ENCODE data around the gene TRIM62. TPM values are rescaled to one million over a fixed set of nuclear protein-coding genes. Genes with fewer than 3 reads are reported as not detected.

Gene TRIM62
- total RNA-seq, 4 donors from 2014 or later: 6.0 to 9.9 (median 6.9) TPM

DNA sequence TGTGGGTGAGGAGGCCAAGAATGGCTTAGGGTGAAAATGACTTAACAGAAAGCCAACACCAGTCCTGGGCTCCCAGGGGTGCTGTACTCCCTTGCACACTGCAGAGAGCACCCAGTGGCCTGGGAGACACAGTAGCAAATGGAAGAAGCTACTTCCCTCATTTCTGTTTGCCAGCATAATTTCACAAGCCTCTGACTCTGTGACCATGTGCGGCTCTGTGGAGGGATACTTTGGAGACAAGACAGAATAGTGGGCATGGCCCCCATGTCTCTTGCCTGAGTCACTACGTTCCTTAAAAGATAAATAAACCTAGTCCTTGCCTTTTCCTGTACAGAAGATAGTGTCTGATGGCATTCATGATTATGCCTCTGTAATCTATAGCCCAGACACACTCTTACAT is 38.1 kb downstream of the TRIM62 start:
- no peaks in the 10 kb centered on the region for H3K27me3 ChIP-seq
- peaks cover 0 to 12% of the 10 kb centered on the region in 2 donors for H3K36me3 ChIP-seq
- H3K9me3 ChIP-seq: no peaks in the 10 kb centered on the region
- TF ChIP-seq POLR2A (IDR thresholded peaks at IDR 0.05): no peak
- TF ChIP-seq, protein P1, sequence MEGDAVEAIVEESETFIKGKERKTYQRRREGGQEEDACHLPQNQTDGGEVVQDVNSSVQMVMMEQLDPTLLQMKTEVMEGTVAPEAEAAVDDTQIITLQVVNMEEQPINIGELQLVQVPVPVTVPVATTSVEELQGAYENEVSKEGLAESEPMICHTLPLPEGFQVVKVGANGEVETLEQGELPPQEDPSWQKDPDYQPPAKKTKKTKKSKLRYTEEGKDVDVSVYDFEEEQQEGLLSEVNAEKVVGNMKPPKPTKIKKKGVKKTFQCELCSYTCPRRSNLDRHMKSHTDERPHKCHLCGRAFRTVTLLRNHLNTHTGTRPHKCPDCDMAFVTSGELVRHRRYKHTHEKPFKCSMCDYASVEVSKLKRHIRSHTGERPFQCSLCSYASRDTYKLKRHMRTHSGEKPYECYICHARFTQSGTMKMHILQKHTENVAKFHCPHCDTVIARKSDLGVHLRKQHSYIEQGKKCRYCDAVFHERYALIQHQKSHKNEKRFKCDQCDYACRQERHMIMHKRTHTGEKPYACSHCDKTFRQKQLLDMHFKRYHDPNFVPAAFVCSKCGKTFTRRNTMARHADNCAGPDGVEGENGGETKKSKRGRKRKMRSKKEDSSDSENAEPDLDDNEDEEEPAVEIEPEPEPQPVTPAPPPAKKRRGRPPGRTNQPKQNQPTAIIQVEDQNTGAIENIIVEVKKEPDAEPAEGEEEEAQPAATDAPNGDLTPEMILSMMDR (IDR thresholded peaks at IDR 0.05): no peak
- H3K4me1 ChIP-seq: no peaks in the 10 kb centered on the region
- intact Hi-C loops (cut with DNase I): loop anchor here (10.0 kb wide), 1 partner anchor 111 kb away; the partner anchor contains the start of gene ZNF362
- no peak for DNase-seq
- H3K27ac ChIP-seq: no peak overlapping the region
- H3K4me3 ChIP-seq (replicated peaks in 1 of 3): no peak overlapping the region
- 77 to 84% methylated on average over 2 of the region's 2 CpGs for WGBS, 2 donors

- no peak for DNase-seq
- no peak overlapping the region for H3K4me3 ChIP-seq (replicated peaks in 1 of 3)
- H3K36me3 ChIP-seq: peaks cover 0 to 12% of the 10 kb centered on the region in 2 donors
- intact Hi-C loops (cut with DNase I): loop anchor here (10.0 kb wide), 1 partner anchor 112 kb away; the partner anchor contains the start of gene ZNF362
- H3K27ac ChIP-seq: no peak overlapping the region
- WGBS, 2 donors: 63 to 75% methylated on average over 4 of the region's 4 CpGs
- no peaks in the 10 kb centered on the region for H3K4me1 ChIP-seq
- no peaks in the 10 kb centered on the region for H3K9me3 ChIP-seq
- no peaks in the 10 kb centered on the region for H3K27me3 ChIP-seq
- TF ChIP-seq, protein P1 (IDR thresholded peaks at IDR 0.05): no peak
Measured at GRCh38 chr1:33143176-33143575, 38.7 kb downstream of the TRIM62 start.

DNA sequence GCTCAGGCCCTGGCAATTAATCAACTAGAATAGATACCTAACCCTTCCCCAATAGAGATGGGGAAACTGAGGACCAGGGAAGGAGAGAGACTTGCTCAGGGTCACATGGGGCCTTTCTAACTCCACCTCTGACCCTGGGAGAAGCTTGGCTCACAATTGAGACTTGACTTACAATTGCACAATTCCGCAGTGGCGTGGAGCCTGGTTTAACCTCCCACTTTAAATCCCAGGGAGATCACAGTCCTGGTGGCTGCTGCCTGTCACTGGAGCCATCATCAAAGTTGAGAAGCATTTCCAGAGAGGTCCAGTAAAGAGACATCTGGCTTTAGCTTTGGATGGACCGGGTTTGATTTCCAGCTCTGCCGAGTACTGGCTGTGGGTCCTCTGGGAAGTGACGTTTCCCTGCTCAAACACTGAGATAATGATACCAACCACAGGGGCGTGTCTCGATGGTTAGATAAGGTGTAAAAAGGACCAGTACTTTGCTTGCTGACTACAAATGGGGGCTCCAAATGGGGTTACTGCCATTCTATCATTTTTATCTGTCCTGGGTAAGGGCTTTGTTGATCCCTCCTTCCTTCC is 39.3 kb downstream of the TRIM62 start:
- H3K27ac ChIP-seq: no peak overlapping the region
- no peaks in the 10 kb centered on the region for H3K4me1 ChIP-seq
- no peak for DNase-seq
- 81 to 84% methylated on average over 5 to 6 of the region's 7 CpGs for WGBS, 2 donors
- intact Hi-C loops (cut with DNase I): loop anchor here (10.0 kb wide), 1 partner anchor 112 kb away; the partner anchor contains the start of gene ZNF362
- no peak overlapping the region for H3K4me3 ChIP-seq (replicated peaks in 1 of 3)
- no peaks in the 10 kb centered on the region for H3K9me3 ChIP-seq
- peaks cover 0 to 12% of the 10 kb centered on the region in 2 donors for H3K36me3 ChIP-seq
- TF ChIP-seq, protein P1 (IDR thresholded peaks at IDR 0.05): no peak
- TF ChIP-seq POLR2A (IDR thresholded peaks at IDR 0.05): no peak
- H3K27me3 ChIP-seq: no peaks in the 10 kb centered on the region

DNA sequence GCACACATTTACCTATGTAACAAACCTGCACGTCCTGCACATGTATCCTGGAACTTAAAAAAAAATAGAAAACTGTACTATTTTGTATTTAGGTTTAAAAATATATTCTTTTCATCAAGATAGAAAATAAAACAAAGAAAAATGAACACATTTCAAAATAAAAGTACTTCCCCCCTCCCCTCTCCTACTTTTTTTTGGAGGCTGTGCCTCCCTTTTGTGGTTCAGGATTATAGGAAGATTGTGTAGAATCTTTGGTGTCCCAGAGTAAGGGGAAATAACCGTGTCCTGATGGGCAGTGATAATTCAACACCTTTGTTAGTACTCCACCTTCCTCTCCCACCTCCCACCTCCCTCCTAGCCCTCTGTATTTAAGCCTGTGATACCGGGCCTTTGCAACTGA is 40.1 kb downstream of the TRIM62 start:
- Histone ChIP-seq H3K27me3 (no peaks in the 10 kb centered on the region), H3K4me1 (no peaks in the 10 kb centered on the region), H3K27ac (no peak overlapping the region), H3K9me3 (no peaks in the 10 kb centered on the region), H3K36me3 (peaks cover 0 to 6% of the 10 kb centered on the region in 2 donors), H3K4me3 (replicated peaks in 1 of 3) (no peak overlapping the region)
- no peak for DNase-seq
- intact Hi-C loops (cut with DNase I): loop anchor here (10.0 kb wide), 1 partner anchor 113 kb away; the partner anchor contains the start of gene ZNF362
- no peak for TF ChIP-seq POLR2A (IDR thresholded peaks at IDR 0.05)
- TF ChIP-seq, protein P1 (IDR thresholded peaks at IDR 0.05): no peak
- 64 to 68% methylated on average over 3 of the region's 3 CpGs for WGBS, 2 donors

DNA sequence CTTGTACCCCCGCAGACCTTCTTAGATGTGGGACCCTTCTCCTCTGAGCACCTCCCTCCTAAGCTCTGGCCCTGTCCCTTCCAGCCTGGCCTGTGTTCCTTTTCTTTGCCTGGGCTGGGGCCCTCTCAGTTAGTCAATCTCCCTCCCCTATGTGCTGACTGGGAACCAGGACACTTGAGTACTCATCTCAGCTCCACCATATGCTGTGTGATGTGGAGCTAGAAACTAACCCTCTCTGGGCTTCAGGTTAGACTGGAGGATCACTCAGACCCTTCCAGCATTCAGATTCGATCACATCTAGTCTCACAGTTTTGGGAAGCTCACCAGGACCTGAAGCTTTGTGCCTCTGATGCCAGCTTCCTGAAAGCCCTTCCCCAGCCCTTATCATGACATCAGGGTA is 40.6 kb downstream of the TRIM62 start:
- no peaks in the 10 kb centered on the region for H3K27me3 ChIP-seq
- no peak for DNase-seq
- 80 to 88% methylated on average over 2 of the region's 2 CpGs for WGBS, 2 donors

More for the DNA sequence above, 40.6 kb downstream of the TRIM62 start:
- H3K36me3 ChIP-seq: peaks cover 0 to under 1% of the 10 kb centered on the region in 2 donors
- no peaks in the 10 kb centered on the region for H3K4me1 ChIP-seq
- intact Hi-C loops (cut with DNase I): loop anchor here (10.0 kb wide), 1 partner anchor 114 kb away; the partner anchor contains the start of gene ZNF362
- no peak for TF ChIP-seq POLR2A (IDR thresholded peaks at IDR 0.05)
- TF ChIP-seq, protein P1 (IDR thresholded peaks at IDR 0.05): no peak
- no peak overlapping the region for H3K4me3 ChIP-seq (replicated peaks in 1 of 3)
- H3K27ac ChIP-seq: no peak overlapping the region
- no peaks in the 10 kb centered on the region for H3K9me3 ChIP-seq
